Natural killer cell (primary cell): Measurements from ENCODE around the gene SLC9B2. TPM values are rescaled to one million over a fixed set of nuclear protein-coding genes. Genes with fewer than 3 reads are reported as not detected.

Experiments used
- ATAC-seq, 3 donors: fragments of 150-1000 bp in 2 of 3; fragments of 200-7000 bp in 1 of 3; cut with Tn5 transposase; 1 replicate in 1 of 3; 2 replicates in 2 of 3; pipeline ENCODE4 v1.10.0; 2021; ENCODE audit warnings: mild to moderate bottlenecking in 2 of 3, moderate library complexity in 2 of 3
- DNase-seq, 2 donors: peaks; one replicate each; pipeline versions ENCODE4 v3.0.0 to v3.0.0-alpha.2; 2013 to 2021; ENCODE audit warnings: mixed read lengths in 1 of 2
- H3K27ac ChIP-seq: one replicate; pipeline ENCODE4 v1.5.1; 2013; ENCODE audit warnings: mild to moderate bottlenecking, low read length
- H3K27me3 ChIP-seq: one replicate; pipeline ENCODE4 v1.6.1; 2013; ENCODE audit warnings: low read length; ENCODE audit not compliant: control insufficient read depth, insufficient read depth
- H3K36me3 ChIP-seq: one replicate; pipeline ENCODE4 v1.6.1; 2013; ENCODE audit warnings: low read length; ENCODE audit not compliant: control insufficient read depth, insufficient read depth
- H3K4me1 ChIP-seq: one replicate; pipeline ENCODE4 v1.6.1; 2013; ENCODE audit warnings: low read length; ENCODE audit not compliant: control insufficient read depth, insufficient read depth
- H3K4me3 ChIP-seq: one replicate; pipeline ENCODE4 v1.5.1; 2013; ENCODE audit warnings: low read length
- H3K9me3 ChIP-seq: one replicate; pipeline ENCODE4 v1.6.1; 2013; ENCODE audit warnings: low read length; ENCODE audit not compliant: control insufficient read depth, insufficient read depth
- H3K27ac Mint-ChIP-seq, 2 donors: one replicate each; pipeline ENCODE4 v1.8.0; 2022; ENCODE audit warnings: mild to moderate bottlenecking in 2 of 2, mixed read lengths in 2 of 2, moderate library complexity in 1 of 2
- H3K27me3 Mint-ChIP-seq, 2 donors: one replicate each; pipeline ENCODE4 v1.8.0; 2022; ENCODE audit warnings: low read depth in 2 of 2, mixed read lengths in 2 of 2
- H3K36me3 Mint-ChIP-seq: one replicate; pipeline ENCODE4 v1.8.0; 2022; ENCODE audit warnings: mixed read lengths
- H3K4me1 Mint-ChIP-seq, 2 donors: one replicate each; pipeline ENCODE4 v1.8.0; 2022; ENCODE audit warnings: mixed read lengths in 2 of 2
- H3K4me3 Mint-ChIP-seq: one replicate; pipeline ENCODE4 v1.8.0; 2022; ENCODE audit warnings: mild to moderate bottlenecking, moderate library complexity, mixed read lengths
- H3K9me3 Mint-ChIP-seq, 2 donors: one replicate each; pipeline ENCODE4 v1.8.0; 2022; ENCODE audit warnings: mixed read lengths in 2 of 2
- WGBS: methylation state at CpG from one replicate; pipeline ENCODE4 v1.1.7; 2013; ENCODE audit warnings: missing lambda C conversion rate; ENCODE audit not compliant: insufficient coverage; 5-methylcytosine and 5-hydroxymethylcytosine counted together
- intact Hi-C: fragments of 100-400 bp; cut with micrococcal nuclease; formaldehyde crosslinking; loops from one replicate; pipeline ENCODE4 v1.14.2; 2022
- total RNA-seq, 4 donors: library from RNA; stranded (reverse); fragments of 120-200 nt in 1 of 4; gene quantifications; one replicate each; pipeline versions ENCODE4 v1.2.3 to v1.2.4, GENCODE V29; 2013 to 2022
- TF ChIP-seq, protein P1 (sequence below): fragments of 200-600 bp; IDR thresholded peaks from one replicate; pipeline ENCODE4 v1.8.0; 2022; ENCODE audit warnings: antibody characterized with exemption

The SLC9B2 gene
- total RNA-seq, 3 donors from 2014 or later (not counting 1 experiment from before 2014, with no cell fraction given), result 13.5 to 22.4 (median 17.9) TPM

DNA sequence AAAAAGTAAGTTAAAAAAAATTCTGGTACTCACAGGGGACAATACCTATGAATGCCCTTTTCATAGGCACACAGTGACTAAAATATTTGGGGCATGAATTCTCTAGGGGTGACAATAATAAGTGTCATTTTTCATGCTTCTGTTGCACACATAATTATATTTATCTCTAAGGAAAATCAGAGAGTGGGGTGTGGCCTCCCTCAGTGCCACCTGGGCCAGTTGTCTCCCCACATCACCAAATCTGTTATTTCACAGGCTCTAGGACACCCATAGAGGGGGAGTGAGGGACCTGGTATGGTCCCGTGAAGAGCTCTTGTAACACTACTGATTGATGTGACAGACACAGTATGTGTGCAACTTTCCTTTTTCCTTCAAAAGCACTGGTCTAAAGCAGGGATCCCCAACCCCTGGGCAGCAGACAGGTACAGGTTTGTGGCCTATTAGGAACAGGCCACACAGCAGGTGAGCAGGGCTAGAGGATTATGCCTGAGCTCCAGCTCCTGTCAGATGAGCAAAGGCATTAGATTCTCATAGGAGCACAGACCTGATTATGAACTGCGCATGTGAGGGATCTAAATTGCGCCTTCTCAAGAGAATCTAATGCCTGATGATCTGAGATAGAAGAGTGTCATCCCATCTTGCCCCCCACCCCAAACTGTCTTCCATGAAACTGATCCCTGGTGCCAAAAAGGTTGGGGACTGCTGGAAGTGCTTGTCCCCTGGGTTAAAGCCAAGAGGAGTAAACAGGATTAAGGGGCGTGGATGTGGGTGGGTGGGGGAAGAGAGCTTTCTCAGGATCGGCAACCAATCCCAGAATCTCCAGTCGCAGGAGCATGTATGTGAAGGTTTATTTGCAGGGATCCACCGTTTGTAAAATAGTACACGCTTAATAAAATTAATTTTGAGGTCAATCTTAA, 57.9 kb downstream of the SLC9B2 start:
- peak overlapping the region in 1 of 2 donors; percentile 95 for H3K27ac Mint-ChIP-seq
- H3K4me1 Mint-ChIP-seq, result peaks cover 12 to 13% of the 10 kb centered on the region in 2 donors
- WGBS, result 64% methylated on average over 7 of the region's 8 CpGs
- DNase-seq (peak in 1 of 2 donors; percentile 32), ATAC-seq (no peak)
- no peaks in the 10 kb centered on the region for H3K9me3 Mint-ChIP-seq
- Histone ChIP-seq H3K4me1 (peaks cover 20% of the 10 kb centered on the region), H3K4me3 (peak overlapping the region; percentile 61), H3K27ac (peak overlapping the region; percentile 93), H3K27me3 (no peaks in the 10 kb centered on the region), H3K9me3 (no peaks in the 10 kb centered on the region), H3K36me3 (no peaks in the 10 kb centered on the region)
- no peaks in the 10 kb centered on the region for H3K36me3 Mint-ChIP-seq
- peak overlapping the region; percentile 94 for H3K4me3 Mint-ChIP-seq
- H3K27me3 Mint-ChIP-seq, result no peaks in the 10 kb centered on the region
- TF ChIP-seq, protein P1, sequence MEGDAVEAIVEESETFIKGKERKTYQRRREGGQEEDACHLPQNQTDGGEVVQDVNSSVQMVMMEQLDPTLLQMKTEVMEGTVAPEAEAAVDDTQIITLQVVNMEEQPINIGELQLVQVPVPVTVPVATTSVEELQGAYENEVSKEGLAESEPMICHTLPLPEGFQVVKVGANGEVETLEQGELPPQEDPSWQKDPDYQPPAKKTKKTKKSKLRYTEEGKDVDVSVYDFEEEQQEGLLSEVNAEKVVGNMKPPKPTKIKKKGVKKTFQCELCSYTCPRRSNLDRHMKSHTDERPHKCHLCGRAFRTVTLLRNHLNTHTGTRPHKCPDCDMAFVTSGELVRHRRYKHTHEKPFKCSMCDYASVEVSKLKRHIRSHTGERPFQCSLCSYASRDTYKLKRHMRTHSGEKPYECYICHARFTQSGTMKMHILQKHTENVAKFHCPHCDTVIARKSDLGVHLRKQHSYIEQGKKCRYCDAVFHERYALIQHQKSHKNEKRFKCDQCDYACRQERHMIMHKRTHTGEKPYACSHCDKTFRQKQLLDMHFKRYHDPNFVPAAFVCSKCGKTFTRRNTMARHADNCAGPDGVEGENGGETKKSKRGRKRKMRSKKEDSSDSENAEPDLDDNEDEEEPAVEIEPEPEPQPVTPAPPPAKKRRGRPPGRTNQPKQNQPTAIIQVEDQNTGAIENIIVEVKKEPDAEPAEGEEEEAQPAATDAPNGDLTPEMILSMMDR, result no peak
- intact Hi-C loops, result loop anchor here (1.0 to 2.0 kb wide), 4 partner anchors 58 to 258 kb away; partner anchors contain the start of genes MANBA, SLC9B2 and UBE2D3

DNA sequence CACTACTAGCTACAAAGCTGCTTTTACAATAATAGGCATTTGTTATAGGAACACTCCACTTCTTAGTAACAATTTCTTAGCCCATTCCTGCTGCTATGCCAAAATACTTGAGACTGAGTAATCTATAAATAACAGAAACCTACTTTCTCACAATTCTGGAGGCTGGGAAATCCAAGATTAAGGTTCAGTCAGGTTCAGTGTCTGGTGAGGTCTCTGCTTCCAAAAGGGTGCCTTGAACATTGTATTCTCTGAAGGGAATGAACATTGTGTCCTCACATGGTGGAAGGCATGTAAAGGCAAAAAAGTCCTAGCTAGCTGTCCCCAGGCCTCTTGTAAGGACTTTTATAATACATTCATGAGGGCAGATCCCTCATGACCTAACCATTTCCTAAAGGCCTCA, 64.0 kb downstream of the SLC9B2 start:
- Mint-ChIP-seq H3K4me3 (no peak overlapping the region), H3K9me3 (no peaks in the 10 kb centered on the region), H3K27me3 (no peaks in the 10 kb centered on the region), H3K4me1 (no peaks in the 10 kb centered on the region), H3K36me3 (no peaks in the 10 kb centered on the region), H3K27ac (no peak overlapping the region)
- DNase-seq, result no peak
- no peaks in the 10 kb centered on the region for H3K36me3 ChIP-seq
- H3K4me1 ChIP-seq, result no peaks in the 10 kb centered on the region
- no peak for ATAC-seq
- H3K4me3 ChIP-seq, result no peak overlapping the region
- intact Hi-C loops, result no loop called here
- no peak overlapping the region for H3K27ac ChIP-seq
- H3K27me3 ChIP-seq, result no peaks in the 10 kb centered on the region
- no peaks in the 10 kb centered on the region for H3K9me3 ChIP-seq
- TF ChIP-seq, protein P1, result no peak

DNA sequence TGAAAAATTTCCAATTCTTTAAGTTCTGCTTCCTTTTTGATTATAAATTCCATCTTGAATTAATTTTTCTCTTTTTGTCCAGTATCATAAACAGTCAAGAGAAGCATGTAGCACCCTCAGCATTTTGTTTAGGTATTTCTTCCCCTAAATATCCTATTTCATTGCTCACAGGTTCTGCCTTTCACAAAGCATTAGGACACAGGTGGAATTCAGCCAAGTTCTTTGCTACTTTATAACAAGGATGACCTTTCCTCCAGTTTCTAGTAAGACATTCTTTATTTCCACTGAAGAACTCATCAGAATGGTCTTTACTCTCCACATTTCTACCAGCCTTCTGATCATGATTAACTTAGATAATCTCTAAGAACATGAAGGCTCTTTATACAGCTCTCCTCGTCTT, 64.5 kb downstream of the SLC9B2 start:
- no peaks in the 10 kb centered on the region for H3K27me3 Mint-ChIP-seq
- Histone ChIP-seq H3K27me3 (no peaks in the 10 kb centered on the region), H3K4me1 (no peaks in the 10 kb centered on the region), H3K36me3 (no peaks in the 10 kb centered on the region), H3K27ac (no peak overlapping the region), H3K9me3 (no peaks in the 10 kb centered on the region), H3K4me3 (no peak overlapping the region)
- H3K9me3 Mint-ChIP-seq, result no peaks in the 10 kb centered on the region
- no peak overlapping the region for H3K4me3 Mint-ChIP-seq
- ATAC-seq (no peak), DNase-seq (no peak)
- H3K27ac Mint-ChIP-seq, result no peak overlapping the region
- 71% methylated on average over 1 of the region's 1 CpG for WGBS
- H3K36me3 Mint-ChIP-seq, result no peaks in the 10 kb centered on the region
- TF ChIP-seq, protein P1, result no peak
- intact Hi-C loops, result no loop called here
- no peaks in the 10 kb centered on the region for H3K4me1 Mint-ChIP-seq
